Right atrium auricular region (tissue), 2 donors: ENCODE results near the gene MAB21L3. TPM values are rescaled to one million over a fixed set of nuclear protein-coding genes. Genes with fewer than 3 reads are reported as not detected.

Experiments used
- DNase-seq: peaks from one replicate; pipeline ENCODE4 v3.0.0-alpha.2; 2019; ENCODE audit warnings: low spot score
- H3K27ac ChIP-seq, 2 donors: fragments of 200-600 bp; sonication (generic); 1 replicate in 1 of 2; 2 replicates in 1 of 2; pipeline ENCODE4 v1.5.1; 2016 to 2019
- H3K27me3 ChIP-seq, 2 donors: fragments of 200-600 bp; sonication (generic); one replicate each; pipeline versions ENCODE4 v1.5.1 to v1.6.0; 2017 to 2019
- H3K36me3 ChIP-seq: fragments of 200-600 bp; sonication (generic); one replicate; pipeline ENCODE4 v1.5.1; 2016
- H3K4me1 ChIP-seq, 2 donors: fragments of 200-600 bp; sonication (generic); one replicate each; pipeline versions ENCODE4 v1.5.1 to v1.6.0; 2017 to 2019
- H3K4me3 ChIP-seq, 2 donors: fragments of 200-600 bp; sonication (generic); 1 replicate in 1 of 2; 2 replicates in 1 of 2; pipeline ENCODE4 v1.5.1; 2017 to 2019; ENCODE audit warnings: mild to moderate bottlenecking in 1 of 2, moderate library complexity in 1 of 2
- H3K9me3 ChIP-seq, 2 donors: fragments of 200-600 bp; sonication (generic); one replicate each; pipeline ENCODE4 v1.5.1; 2019
- CTCF ChIP-seq, 2 donors: fragments of 200-600 bp; sonication (generic); IDR thresholded peaks; one replicate each; pipeline ENCODE4 v1.5.1; 2019; ENCODE audit warnings: antibody characterized with exemption in 2 of 2
- total RNA-seq, 2 donors: library from RNA; depleted of rRNA; stranded (reverse); fragments of >200 nt; gene quantifications; one replicate each; pipeline ENCODE4 v1.1.0, GENCODE V29; 2016

MAB21L3 gene
- total RNA-seq, 2 donors from 2014 or later: not detected

- Histone ChIP-seq H3K27me3 (no peaks in the 10 kb centered on the region), H3K36me3 (no peaks in the 10 kb centered on the region), H3K9me3 (peaks cover 3 to 9% of the 10 kb centered on the region in 2 donors), H3K27ac (no peak overlapping the region), H3K4me1 (no peaks in the 10 kb centered on the region), H3K4me3 (no peak overlapping the region)
- DNase-seq: no peak
- TF ChIP-seq CTCF (IDR thresholded peaks at IDR 0.05): no peak
Observed at GRCh38 chr1:116099379-116099778, 11.8 kb upstream of the MAB21L3 start.

GRCh38 chr1:116099919-116100318 is 11.3 kb upstream of the MAB21L3 start:
- no peak for TF ChIP-seq CTCF (IDR thresholded peaks at IDR 0.05)
- no peaks in the 10 kb centered on the region for H3K27me3 ChIP-seq
- no peak for DNase-seq
- H3K27ac ChIP-seq: no peak overlapping the region
- no peak overlapping the region for H3K4me3 ChIP-seq
- H3K36me3 ChIP-seq: no peaks in the 10 kb centered on the region
- H3K9me3 ChIP-seq: peaks cover 3 to 4% of the 10 kb centered on the region in 2 donors
- no peaks in the 10 kb centered on the region for H3K4me1 ChIP-seq

- H3K36me3 ChIP-seq: no peaks in the 10 kb centered on the region
- H3K4me3 ChIP-seq: no peak overlapping the region
- no peak for DNase-seq
- H3K27ac ChIP-seq: no peak overlapping the region
- TF ChIP-seq CTCF (IDR thresholded peaks at IDR 0.05): no peak
- H3K4me1 ChIP-seq: no peaks in the 10 kb centered on the region
- no peaks in the 10 kb centered on the region for H3K27me3 ChIP-seq
- H3K9me3 ChIP-seq: no peaks in the 10 kb centered on the region
Observed at GRCh38 chr1:116104667-116105066, 6.5 kb upstream of the MAB21L3 start.

GRCh38 chr1:116105996-116106395 is 5.2 kb upstream of the MAB21L3 start:
- Histone ChIP-seq H3K27ac (no peak overlapping the region), H3K9me3 (no peaks in the 10 kb centered on the region), H3K4me1 (no peaks in the 10 kb centered on the region), H3K36me3 (no peaks in the 10 kb centered on the region), H3K4me3 (no peak overlapping the region), H3K27me3 (no peaks in the 10 kb centered on the region)
- no peak for DNase-seq
- TF ChIP-seq CTCF (IDR thresholded peaks at IDR 0.05): no peak

GRCh38 chr1:116106646-116107045 is 4.6 kb upstream of the MAB21L3 start:
- Histone ChIP-seq H3K27me3 (no peaks in the 10 kb centered on the region), H3K36me3 (no peaks in the 10 kb centered on the region), H3K4me3 (no peak overlapping the region), H3K4me1 (no peaks in the 10 kb centered on the region), H3K27ac (no peak overlapping the region), H3K9me3 (no peaks in the 10 kb centered on the region)
- DNase-seq: no peak
- TF ChIP-seq CTCF (IDR thresholded peaks at IDR 0.05): no peak

GRCh38 chr1:116107371-116107770 is 3.8 kb upstream of the MAB21L3 start:
- H3K36me3 ChIP-seq: no peaks in the 10 kb centered on the region
- no peak for DNase-seq
- TF ChIP-seq CTCF (IDR thresholded peaks at IDR 0.05): no peak
- no peaks in the 10 kb centered on the region for H3K27me3 ChIP-seq
- H3K4me3 ChIP-seq: no peak overlapping the region
- no peak overlapping the region for H3K27ac ChIP-seq
- H3K9me3 ChIP-seq: no peaks in the 10 kb centered on the region
- H3K4me1 ChIP-seq: no peaks in the 10 kb centered on the region
